Heart left ventricle (tissue), 16 donors: Measurements from ENCODE around the gene CEP63. TPM values are rescaled to one million over a fixed set of nuclear protein-coding genes. Genes with fewer than 3 reads are reported as not detected.

ENCODE experiments used
- ATAC-seq, 4 donors: fragments of 200-7000 bp; cut with Tn5 transposase; one replicate each; pipeline ENCODE4 v1.9.1; 2020 to 2022; ENCODE audit warnings: moderate library complexity in 4 of 4, mild to moderate bottlenecking in 3 of 4, moderate number of reproducible peaks in 1 of 4
- DNase-seq, 5 donors: peaks; one replicate each; pipeline ENCODE4 v3.0.0-alpha.2; 2020
- H3K27ac ChIP-seq, 12 donors: fragments of 200-600 bp; sonication (generic) in 4 of 12; one replicate each; pipeline versions ENCODE4 v1.5.0 to v1.8.0; 2016 to 2022; ENCODE audit warnings: mild to moderate bottlenecking in 2 of 12
- H3K27me3 ChIP-seq, 9 donors: fragments of 200-600 bp; sonication (generic) in 2 of 9; one replicate each; pipeline versions ENCODE4 v1.5.1 to v1.8.0; 2016 to 2022; ENCODE audit warnings: mild to moderate bottlenecking in 3 of 9
- H3K36me3 ChIP-seq, 9 donors: fragments of 200-600 bp; sonication (generic) in 2 of 9; one replicate each; pipeline versions ENCODE4 v1.5.0 to v1.8.0; 2018 to 2022; ENCODE audit warnings: mild to moderate bottlenecking in 2 of 9
- H3K4me1 ChIP-seq, 12 donors: fragments of 200-600 bp; sonication (generic) in 4 of 12; one replicate each; pipeline versions ENCODE4 v1.5.0 to v1.8.0; 2016 to 2022; ENCODE audit warnings: mild to moderate bottlenecking in 3 of 12
- H3K4me3 ChIP-seq, 12 donors: fragments of 200-600 bp; sonication (generic) in 4 of 12; one replicate each; pipeline versions ENCODE4 v1.5.0 to v1.8.0; 2017 to 2022; ENCODE audit warnings: mild to moderate bottlenecking in 9 of 12, moderate library complexity in 4 of 12
- H3K9me3 ChIP-seq, 12 donors: fragments of 200-600 bp; sonication (generic) in 4 of 12; one replicate each; pipeline versions ENCODE4 v1.5.0 to v1.8.0; 2016 to 2022; ENCODE audit warnings: mild to moderate bottlenecking in 1 of 12
- CTCF ChIP-seq, 12 donors: fragments of 200-600 bp; sonication (generic) in 4 of 12; IDR thresholded peaks; one replicate each; pipeline versions ENCODE4 v1.5.0 to v1.8.0; 2018 to 2022; ENCODE audit warnings: antibody characterized with exemption in 12 of 12, mild to moderate bottlenecking in 5 of 12
- POLR2A ChIP-seq, 2 donors: fragments of 450-650 bp; IDR thresholded peaks; one replicate each; pipeline ENCODE4 v1.6.1; 2017; ENCODE audit warnings: antibody characterized with exemption in 2 of 2, mild to moderate bottlenecking in 2 of 2, moderate library complexity in 2 of 2
- WGBS, 4 donors: extraction: QIAGEN DNeasy Blood & Tissue Kit in 2 of 4; methylation state at CpG; one replicate each; pipeline versions ENCODE4 v1.1.5 to v1.1.7; 2013 to 2018; 5-methylcytosine and 5-hydroxymethylcytosine counted together
- intact Hi-C, 10 donors: fragments of 100-400 bp; cut with DNase I; formaldehyde crosslinking; loops; one replicate each; pipeline versions ENCODE4 v1.11.1 to v1.14.2; 2022
- polyA plus RNA-seq, 2 donors: library from polyadenylated mRNA; stranded (reverse); fragments of 200-250 nt; gene quantifications; one replicate each; pipeline ENCODE4 v1.2.3, GENCODE V29; 2013
- total RNA-seq, 9 donors: library from RNA; depleted of rRNA in 2 of 9; stranded (reverse); fragments of >200 nt in 2 of 9; fragmentation: NEBNext Ultra II Directional in 3 of 9; extraction: Animal tissue kit (Norgen Biotek cat#: 25700) in 3 of 9; gene quantifications; one replicate each; pipeline versions ENCODE4 v1.1.0 to v1.2.4, GENCODE V29; 2016 to 2023
- donor health status: ischemic (EF 13 %, LVEDD 7.1; RV severe dilation, severe dysfunction).
- donor health status: healthy with polysubstance abuse.
- donor health status: DM: no; HTN: yes; CAD: no.
- donor health status: DM: no; HTN: no; CAD: no.
- donor health status: ischemic (EF 25% LVEDD 6.9; RV normal size, moderate dysfunction).
- donor health status: ischemic (EF 25% LVEDD 5.7; RV mildly dilated, moderate dysfunction).
- donor health status: healthy.
- donor health status: DM: yes; HTN: yes; CAD: no.
- donor health status: ischemic (EF 35%, LVEDD 5.7; RV mildly dilated, moderate dysfunction).
- donor health status: nonischemic (EF 11% LVEDD 7.7; RV severe dilation, severe dysfunction).
- donor health status: DM: yes; HTN: yes; CAD: no.
- donor health status: PGD.
- donor health status: ischemic (EF 29% LVEDD 5.4; RV normal size, mild dysfunction).
- donor health status: nonischemic (EF 23%, LVEDD 6.1; RV moderate dilation, normal function).

The CEP63 gene
- total and polyA plus RNA-seq, 11 donors, result 19.1 to 35.3 (median 29.5) TPM

- ATAC-seq (no peak), DNase-seq (no peak)
- TF ChIP-seq POLR2A (IDR thresholded peaks at IDR 0.05) (no peak), CTCF (IDR thresholded peaks at IDR 0.05) (no peak)
- 64 to 75% (median 70%) methylated on average over 5 of the region's 5 CpGs for WGBS, 4 donors
- H3K9me3 ChIP-seq, result no peaks in the 10 kb centered on the region
- no peak overlapping the region for H3K4me3 ChIP-seq
- peaks cover 0 to 14% (median 0%) of the 10 kb centered on the region in 12 donors for H3K4me1 ChIP-seq
- H3K36me3 ChIP-seq, result peaks cover 0 to 23% (median 0%) of the 10 kb centered on the region in 9 donors
- H3K27me3 ChIP-seq, result no peaks in the 10 kb centered on the region
- no peak overlapping the region for H3K27ac ChIP-seq
- intact Hi-C loops, result no loop called here
Observed at GRCh38 chr3:134615743-134616142, 129.9 kb downstream of the CEP63 start.

DNA sequence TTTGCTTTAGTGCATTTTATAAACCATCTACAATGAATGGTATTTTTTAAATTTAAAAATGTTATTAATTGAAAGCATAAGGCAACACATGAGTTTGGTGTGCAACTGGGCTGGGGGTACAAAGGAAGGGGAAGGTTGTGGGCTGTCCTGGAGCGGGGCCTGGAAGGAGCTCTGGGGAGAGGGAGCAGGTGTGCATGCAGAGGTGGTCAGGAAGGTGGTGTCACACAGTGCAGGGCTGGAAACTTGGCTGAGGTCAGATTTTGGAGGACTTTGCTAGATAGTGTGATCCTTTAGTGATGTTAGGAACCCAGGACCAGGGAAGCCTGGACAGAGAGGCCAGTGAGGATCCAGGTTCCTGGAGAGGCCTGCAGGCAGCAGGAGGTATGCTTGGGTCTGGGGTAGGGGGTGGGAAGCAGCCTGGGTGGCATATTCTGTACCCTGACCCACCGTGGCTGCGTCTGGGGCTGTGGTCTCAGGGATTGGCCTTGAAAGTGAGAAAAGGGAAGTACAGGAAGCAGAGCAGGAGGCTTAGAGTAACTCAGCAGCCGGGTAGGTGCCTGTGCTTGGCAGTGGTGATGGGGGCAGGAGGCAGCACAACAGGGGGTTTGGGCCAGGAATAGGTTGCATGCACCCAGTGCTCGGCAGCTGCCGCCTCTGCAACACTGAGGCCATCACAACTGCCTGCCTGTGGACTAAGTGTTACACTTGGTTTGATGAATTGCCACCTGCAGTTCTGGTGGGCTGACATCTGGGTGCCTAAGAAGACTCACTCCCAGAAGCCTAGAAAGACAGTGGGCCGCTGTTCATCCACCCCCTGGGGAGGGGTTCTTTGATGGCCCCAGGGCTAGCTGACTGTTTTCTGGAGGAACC, 132.0 kb downstream of the CEP63 start:
- Histone ChIP-seq H3K4me3 (no peak overlapping the region), H3K9me3 (no peaks in the 10 kb centered on the region), H3K36me3 (peaks cover 0 to 24% (median 0%) of the 10 kb centered on the region in 9 donors), H3K4me1 (peaks cover 0 to 5% (median 0%) of the 10 kb centered on the region in 12 donors), H3K27me3 (no peaks in the 10 kb centered on the region), H3K27ac (no peak overlapping the region)
- 71 to 74% (median 72%) methylated on average over 6 to 7 of the region's 7 CpGs for WGBS, 4 donors
- no peak for TF ChIP-seq POLR2A (IDR thresholded peaks at IDR 0.05)
- TF ChIP-seq CTCF (IDR thresholded peaks at IDR 0.05), result no peak
- no peak for ATAC-seq
- DNase-seq, result no peak
- intact Hi-C loops, result no loop called here

- Histone ChIP-seq H3K4me3 (no peak overlapping the region), H3K9me3 (no peaks in the 10 kb centered on the region), H3K27ac (no peak overlapping the region), H3K4me1 (no peaks in the 10 kb centered on the region), H3K27me3 (no peaks in the 10 kb centered on the region), H3K36me3 (peaks cover 0 to 24% (median 0%) of the 10 kb centered on the region in 9 donors)
- intact Hi-C loops, result no loop called here
- no peak for TF ChIP-seq CTCF (IDR thresholded peaks at IDR 0.05)
- TF ChIP-seq POLR2A (IDR thresholded peaks at IDR 0.05), result no peak
- WGBS, 4 donors, result 92 to 94% (median 93%) methylated on average over 11 to 13 of the region's 13 CpGs
- DNase-seq, result no peak
- ATAC-seq, result no peak
Observed at GRCh38 chr3:134618478-134619300, 132.8 kb downstream of the CEP63 start.

- Histone ChIP-seq H3K4me1 (no peaks in the 10 kb centered on the region), H3K27ac (no peak overlapping the region), H3K4me3 (no peak overlapping the region), H3K36me3 (peaks cover 0 to 24% (median 0%) of the 10 kb centered on the region in 9 donors), H3K9me3 (no peaks in the 10 kb centered on the region), H3K27me3 (no peaks in the 10 kb centered on the region)
- DNase-seq (no peak), ATAC-seq (no peak)
- intact Hi-C loops, result no loop called here
- TF ChIP-seq POLR2A (IDR thresholded peaks at IDR 0.05) (no peak), CTCF (IDR thresholded peaks at IDR 0.05) (no peak)
- 87 to 100% (median 93%) methylated on average over 2 of the region's 2 CpGs for WGBS, 4 donors
Observed at GRCh38 chr3:134619301-134619615, 133.4 kb downstream of the CEP63 start.
